DMS79 treated with DMSO at 0.1 percent for 48 hours (cell line): ENCODE measurements around the gene EEF1E1.

Source experiments
- DNase-seq: peaks from one replicate; lab custom pipeline; 2025; lab: John Stamatoyannopoulos, UW

The EEF1E1 gene

DNA sequence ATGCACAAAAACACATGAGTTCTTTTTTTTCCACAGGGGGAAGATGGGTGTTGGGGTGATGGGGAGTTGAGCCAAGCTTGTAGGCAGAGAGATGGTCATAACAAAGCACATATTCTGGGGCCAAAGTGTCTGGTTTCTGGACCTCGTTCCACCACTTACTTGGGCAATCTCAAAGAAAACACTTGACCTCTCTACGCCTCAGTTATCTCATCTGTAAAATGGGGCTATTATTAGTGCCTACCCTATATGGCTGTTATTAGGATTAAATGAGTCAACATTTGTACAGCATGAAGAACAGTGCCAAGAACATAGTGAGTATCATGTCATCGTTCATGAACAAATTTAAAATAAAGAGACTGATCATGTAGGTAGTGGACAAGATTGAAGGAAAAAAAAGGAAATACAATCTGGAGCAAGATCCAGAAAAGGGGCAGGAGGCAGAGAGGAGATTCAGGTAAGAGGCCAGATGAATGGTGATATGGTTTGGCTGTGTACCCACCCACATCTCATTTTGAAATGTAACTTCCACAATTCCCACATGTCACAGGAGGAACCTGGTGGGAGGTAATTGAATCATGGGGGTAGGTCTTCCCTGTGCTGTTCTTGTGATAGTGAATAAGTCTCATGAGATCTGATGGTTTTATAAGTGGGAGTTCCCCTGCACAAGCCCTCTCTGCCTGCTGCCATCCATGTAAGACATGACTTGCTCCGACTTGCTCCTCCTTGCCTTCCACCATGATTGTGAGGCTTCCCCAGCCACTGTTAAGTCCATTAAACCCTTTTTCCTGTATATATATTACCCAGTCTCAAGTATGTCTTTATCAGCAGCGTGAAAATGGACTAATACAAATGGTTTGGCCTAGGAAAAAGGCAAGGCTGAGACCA is 14.2 kb downstream of the EEF1E1 start:
- DNase-seq, result no peak

DNA sequence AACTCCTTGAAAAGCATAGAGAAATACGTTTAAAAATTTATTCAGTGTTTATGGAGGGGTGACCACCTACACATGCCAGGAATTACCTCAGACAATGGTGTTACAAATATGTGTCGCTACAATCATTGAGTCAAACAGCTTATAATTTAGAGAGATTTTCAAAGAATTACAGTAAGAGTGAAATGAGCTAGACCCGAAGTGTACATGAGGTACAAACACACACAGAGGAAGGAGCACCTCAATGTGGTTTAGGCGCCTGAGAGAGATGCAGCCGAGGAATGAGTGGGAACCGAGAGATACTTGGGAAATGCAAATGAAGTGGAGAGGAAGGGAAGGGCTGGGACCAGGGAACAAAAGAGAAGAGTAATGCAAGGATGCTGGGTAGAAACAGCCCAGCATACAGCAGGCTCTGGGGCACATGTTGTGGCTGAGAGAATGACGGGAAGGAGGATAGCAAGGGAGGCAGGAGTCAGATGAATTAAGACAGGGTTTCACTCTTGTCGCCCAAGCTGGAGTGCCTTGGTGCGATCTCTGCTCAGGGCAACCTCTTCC is 15.5 kb downstream of the EEF1E1 start:
- no peak for DNase-seq

DNA sequence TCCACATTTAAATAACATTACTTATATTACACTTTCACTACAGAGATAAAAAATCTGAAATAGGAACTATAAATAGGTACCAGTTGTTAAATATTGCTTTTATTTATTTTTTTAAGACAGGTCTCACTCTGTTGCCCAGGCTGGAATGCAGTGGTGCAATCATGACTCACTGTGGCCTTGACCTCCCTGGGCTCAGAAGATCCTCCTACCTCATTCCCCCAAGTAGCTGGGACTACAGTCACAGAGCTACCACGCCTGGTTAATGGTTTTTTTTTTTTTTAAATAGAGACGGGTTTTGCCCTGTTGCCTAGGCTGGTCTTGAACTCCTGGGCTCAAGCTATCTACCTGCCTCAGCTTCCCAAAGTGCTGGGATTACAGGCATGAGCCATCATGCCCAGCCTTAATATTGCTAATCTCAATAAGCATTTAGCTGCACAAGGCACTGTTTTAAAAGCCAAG is 17.3 kb downstream of the EEF1E1 start:
- DNase-seq, result no peak

DNA sequence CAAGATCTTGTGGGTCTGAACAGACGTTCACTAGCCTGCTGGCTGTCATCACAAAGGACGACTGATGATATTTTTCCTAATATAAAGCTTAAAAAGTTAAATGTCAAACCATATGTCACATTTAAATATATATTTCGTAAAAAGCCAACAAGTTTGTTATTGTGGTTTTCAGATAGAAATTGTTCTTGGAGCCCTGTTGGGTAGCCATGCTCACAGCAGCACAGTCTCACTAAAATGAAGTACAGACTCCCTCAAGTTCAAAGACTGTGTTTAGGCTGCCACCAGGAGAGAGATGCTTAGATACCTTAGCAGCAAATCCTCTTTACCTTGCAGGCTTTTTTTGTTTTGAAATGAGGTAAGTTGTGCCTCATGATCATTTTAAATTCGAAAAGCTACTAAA is 17.8 kb downstream of the EEF1E1 start:
- no peak for DNase-seq

DNA sequence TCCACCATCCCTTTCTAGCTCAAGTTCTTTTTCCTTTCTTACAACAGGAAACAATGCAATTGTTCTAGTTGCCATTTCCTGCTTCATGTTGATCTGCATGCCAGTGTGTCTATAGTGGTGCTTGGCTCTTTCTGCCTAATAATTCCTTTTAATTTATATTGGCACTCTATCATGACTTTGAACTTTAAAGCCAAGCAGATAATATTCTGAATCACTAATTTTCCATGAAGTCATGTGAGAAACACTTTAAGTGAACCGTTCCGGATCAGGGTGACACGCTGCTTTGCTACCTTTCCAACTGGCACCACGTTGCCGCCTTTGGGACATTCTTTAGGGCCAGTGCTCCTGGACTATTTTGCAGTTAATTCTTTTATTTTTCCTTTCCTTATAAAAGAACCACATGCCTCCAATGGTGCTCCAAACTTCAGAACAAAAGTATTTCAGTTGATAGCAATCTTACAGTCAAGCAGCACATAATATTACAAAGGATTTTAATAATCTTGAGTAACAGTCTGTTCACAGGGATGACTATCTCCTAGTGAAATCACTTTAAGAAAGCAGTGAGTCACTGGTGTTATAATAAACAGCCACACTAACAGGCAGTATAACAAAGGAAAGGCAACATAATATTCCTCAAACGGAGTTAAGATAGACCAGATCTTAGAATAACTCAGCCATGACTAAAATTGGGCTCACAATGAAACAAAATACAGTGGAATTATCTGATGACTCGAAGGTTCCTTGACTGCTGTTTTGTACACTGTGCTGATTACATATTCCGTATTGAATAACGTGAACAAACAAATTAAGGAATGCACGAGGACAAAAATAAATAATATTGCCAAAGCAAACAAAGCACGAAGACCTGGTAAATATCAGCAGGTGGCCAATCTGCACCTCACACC is 19.1 kb downstream of the EEF1E1 start:
- no peak for DNase-seq

DNA sequence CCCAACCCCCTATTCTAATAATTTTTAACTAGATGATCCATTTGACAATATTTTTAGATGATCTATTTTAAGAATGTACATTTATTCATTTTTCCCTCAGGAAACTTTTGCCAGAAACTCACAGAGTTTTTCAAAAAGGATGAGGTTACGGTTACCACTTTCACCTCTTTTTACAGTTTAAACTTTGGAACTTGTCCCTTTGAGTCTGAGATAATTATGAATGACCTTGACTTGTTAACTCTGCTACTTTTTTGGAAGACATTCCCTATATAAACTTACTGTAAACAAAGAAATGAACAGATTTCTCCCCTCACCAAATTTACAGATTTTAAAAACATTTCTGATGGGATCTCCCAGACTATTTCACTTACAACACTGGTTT is 19.8 kb downstream of the EEF1E1 start:
- DNase-seq, result no peak

DNA sequence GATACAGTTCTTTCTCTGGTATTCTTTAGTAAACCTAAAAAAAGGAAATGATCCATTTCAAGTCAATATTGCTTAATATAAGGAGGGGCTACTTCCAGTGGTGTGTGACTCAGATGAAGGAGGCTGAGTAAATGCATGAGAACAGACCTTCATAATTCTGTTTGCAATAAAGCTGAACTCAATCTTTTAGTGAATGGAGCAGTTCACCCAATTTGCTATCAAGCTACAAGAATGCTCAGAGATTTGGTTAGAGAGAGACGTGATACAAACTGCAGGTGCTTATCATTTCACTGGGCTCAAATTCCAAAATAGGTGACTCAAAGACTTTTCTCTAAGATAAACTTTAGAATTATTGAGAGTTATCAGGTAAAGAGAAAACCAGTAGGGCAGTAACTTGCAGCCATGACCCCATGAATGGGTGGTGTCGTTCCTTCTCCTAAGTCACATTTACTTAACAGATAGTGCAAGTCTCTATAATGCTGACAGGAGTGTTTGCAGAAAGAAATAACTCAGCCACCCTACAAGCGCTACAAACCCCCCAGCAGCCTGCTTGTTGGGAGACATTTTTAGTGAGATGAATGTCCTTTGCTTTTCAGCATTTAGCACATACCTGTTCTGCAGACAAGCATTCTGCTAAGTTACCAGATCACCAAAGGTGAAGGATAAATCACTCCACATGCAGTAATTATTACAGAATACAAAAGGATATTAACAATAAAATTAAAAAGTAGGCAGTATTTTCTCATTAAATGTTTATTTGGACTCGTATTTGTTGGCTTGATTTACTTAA is 21.8 kb downstream of the EEF1E1 start:
- DNase-seq, result no peak

DNA sequence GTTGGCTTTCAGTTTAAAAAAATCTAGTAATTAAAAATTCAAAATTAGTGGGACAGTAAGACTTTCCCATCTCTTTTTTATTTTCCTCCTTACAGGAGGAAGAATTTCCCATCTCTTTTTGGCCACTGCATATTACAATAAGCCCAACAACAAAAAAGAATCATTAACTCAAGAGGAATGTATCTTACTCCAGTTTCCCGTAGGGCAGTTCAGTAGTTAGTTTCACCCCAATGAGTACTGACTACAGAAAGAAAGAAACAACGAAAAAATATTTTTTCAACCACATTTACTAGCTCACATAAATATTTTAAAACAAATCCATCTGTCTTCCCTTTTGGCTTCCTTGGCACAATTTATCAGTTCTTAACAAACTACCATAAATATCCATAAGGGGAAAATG is 23.2 kb downstream of the EEF1E1 start:
- no peak for DNase-seq

DNA sequence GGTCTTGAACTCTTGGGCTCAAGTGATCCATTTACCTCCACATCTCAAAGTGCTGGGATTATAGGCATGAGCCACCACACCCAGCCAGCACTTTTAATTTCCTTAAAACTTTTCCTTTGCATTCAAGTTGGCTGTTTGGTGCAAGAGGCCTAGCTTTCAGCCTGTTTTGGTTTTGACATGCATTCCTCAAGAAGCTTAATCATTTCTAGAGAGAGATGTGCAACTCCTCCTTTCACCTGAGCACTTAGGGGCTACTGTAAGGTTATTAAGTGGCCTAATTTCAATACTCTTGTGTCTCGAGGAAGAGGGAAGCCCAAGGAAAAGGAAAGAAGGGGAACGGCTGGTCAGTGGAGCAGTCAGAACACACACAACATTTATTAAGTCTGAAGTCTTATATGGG is 24.4 kb downstream of the EEF1E1 start:
- DNase-seq, result no peak

DNA sequence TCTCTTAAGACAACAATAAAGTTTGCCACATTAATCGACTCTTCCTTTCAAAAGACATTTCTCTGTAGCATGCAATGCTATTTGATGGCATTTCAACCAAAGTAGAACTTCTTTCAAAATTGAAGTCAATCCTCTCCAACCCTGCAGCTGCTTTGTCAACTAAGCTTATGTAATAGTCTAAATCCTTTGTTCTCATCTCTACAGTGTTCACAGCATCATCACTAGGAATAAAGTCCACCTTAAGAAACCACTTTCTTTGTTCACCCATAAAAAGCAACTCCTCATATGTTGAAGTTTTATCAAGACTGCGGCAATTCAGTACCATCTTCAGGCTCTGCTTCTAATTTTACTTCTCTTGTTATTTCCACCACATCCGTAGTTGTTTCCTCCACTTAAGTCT is 26.6 kb downstream of the EEF1E1 start:
- DNase-seq, result no peak

DNA sequence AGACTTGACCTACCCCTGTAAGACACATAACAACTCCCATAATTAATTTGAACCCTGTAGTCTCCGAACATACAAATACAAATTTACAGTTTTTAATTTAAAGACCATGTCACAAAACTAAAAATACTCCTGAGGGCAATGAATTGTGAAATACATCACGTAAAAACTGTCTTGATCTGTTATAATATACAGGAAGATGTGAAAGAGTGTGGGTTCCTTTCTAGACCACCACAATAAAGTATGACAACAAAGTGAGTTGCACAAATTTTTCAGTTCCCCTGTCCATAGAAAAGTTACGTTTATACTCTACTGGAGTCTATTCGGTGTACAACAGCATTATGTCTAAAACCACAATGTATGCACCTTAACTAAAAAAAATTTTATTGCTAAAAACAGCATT is 27.2 kb downstream of the EEF1E1 start:
- DNase-seq, result no peak

DNA sequence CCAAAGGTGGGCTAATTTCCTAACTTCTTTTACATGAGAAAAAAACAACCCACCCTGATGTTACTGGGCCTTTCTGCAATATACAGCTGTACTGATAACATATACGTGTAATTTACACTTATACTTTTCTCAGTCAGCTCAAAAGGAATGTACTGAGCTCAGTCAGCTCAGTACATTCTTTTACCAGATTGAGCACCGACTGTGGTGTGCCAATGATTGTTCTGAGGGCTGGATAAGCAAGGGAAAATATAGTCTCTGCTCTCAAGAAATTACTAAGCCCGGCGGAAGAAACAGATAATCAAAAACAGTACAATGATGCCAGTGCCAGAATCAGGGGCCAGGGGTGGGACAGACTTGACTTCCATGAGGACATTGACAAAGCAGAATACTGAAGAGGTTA is 28.1 kb downstream of the EEF1E1 start:
- no peak for DNase-seq

DNA sequence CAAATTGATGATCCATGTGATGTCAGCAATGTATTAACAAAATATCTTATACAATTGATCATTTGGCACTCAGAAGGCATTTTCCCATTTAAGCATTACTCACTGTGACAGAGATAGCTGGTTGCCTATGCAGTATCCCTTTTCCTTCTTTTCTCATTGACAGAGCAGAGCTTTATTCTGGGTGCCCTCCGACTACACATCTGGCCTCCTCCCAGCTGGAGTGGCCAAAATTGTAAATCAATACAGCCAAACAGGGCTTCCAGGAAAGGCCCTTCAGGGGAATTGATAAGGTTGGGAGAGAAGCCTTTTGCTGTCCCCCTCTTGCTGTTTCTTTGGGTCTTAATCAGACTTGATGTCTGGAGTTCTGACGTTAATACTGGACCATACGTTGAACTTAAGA is 28.6 kb downstream of the EEF1E1 start:
- DNase-seq, result no peak

DNA sequence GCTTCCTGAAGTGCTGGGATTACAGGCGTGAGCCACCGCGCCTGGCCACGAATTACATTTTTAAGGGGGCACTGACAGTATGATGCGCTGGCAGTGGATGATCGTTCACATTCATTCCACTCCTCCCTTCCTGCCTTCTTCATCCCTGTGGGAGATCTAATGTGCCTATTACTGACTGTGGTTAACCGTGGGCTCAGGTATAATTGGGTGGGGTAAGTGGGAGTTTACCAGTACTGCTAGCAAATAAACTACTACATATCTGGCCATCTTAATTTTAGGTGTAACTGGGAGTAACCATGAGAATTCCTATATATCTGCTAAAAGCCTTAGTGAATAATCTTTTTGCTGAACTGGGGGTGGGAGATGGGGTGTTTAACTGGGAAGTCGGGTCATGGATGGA is 31.6 kb downstream of the EEF1E1 start:
- DNase-seq, result no peak

DNA sequence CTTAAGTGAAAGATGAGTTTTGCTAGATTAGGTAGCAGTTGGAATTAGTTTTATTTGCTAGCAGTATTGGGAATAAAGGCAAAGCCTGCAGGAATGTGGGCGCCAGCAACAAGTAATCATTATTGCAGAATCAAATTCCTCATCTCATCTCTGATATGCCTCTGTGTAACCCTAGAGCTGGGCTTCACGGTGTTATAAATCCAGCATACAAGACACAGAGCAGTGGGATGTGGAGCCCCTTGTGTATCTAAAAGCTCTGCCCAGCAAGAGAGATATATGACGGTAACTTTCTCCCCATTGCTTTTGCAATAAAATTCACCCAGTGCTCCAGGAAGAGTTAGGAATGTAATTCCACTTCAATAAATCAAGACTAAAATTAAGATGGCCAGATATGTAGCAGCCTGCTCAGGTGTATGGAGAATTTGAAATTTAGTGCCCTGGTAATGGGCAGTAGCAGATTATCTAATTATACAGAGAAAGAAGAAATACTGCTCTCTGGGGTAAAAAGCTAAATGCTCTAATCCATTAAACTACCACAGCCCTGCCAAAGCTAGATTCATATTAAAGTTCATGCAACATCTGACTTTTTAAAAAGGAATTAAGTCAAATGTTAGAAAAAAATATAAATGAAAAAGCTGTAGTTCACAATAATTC is 32.6 kb downstream of the EEF1E1 start:
- DNase-seq, result no peak

DNA sequence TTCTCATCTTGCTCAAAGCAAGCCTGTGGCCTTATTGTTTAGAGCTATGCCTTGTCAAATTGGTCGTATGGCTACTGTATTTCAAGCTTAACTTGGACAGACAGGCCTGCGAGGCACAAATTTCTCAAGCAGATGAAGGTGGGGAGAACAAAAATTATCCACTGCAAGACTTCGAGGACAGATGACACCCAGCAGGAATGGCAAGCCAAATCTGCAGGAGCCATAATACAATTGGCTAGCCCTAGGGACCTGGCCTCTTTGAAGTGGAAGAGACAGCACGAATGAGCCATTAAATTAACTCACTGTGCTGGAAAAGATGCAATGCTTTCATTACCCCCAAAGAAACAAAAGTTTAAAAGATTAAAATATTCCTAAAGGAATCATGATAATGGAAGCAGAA is 33.2 kb downstream of the EEF1E1 start:
- no peak for DNase-seq

DNA sequence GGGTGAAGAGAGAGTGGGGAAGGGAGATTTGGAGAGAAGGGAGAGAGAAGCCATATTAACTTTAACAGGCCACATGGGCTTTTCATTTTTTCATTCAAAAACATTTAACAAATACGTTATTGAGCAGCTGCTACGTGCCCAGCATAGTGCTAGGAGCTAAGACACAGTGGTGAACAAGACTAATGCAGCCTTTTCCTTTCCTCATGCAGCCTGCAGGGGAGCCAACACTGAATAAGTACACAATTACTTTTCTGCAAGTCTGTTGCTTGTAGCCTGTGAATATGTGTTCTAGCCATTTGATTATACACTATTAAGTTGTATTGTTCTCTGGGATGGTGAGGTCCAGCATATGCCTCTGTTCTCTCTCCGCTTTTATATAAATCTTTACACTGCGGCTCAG is 36.2 kb downstream of the EEF1E1 start:
- DNase-seq, result no peak

DNA sequence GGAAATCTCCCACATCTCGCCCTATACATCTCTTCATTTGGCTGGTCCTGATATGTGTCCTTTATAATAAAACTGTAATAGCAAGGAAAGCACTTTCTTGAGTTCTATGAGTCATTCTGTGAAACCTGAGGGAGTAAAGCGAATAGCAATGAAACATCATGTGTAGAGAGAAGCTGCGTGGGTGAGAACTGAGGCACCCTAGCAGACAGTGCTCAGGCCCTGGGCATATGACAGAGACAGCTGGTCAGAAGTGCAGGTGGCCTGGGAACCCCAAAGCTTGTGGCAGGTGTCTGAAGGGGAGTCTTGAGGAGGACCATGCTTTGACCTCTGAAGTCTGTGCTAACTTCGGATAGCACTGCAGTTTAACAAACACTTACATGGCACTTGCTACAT is 36.8 kb downstream of the EEF1E1 start:
- DNase-seq, result no peak

DNA sequence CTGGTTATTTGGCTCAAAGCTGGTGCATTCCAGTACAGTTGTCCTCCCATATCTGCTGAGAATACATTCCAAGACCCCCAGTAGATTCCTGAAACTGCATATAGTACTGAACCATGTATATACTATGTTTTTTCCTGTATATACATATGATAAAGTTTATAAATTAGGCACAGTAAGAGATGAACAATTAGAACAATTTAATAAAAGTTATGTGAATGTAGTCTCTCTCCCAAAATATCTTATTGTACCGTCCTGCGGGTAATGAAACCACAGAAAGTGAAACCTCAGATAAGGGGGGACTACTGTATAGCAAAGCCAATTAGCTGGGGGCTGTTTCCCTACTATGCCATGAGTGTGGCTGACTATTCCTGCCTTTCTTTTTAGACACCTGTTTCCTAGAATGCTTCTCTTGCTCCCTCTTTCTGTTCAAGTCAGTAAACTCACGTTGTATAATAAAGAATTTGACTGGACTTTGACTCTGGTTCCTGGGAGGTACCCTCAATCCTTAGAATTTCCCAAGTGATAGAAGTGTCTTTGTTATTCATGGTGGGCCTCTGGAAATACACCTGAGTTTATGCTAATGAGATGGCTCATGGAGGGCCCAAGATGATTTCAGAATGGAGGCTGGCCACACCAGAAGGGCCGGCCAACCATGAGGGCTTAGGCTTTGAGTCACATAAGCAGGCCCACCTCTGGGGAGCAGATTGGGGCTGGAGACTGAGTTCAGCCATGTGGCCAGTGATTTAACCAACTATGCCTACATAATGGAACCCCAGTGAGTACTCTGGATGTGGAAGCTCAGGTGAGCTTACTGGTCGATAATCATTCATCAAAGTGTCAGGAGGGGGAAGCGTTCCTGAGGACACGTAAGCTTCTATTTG is 37.5 kb downstream of the EEF1E1 start:
- no peak for DNase-seq
